ENCODE measurements around the gene DVL2. TPM values are rescaled to one million over a fixed set of nuclear protein-coding genes. Genes with fewer than 3 reads are reported as not detected.

DVL2 gene
- total and polyA plus RNA-seq, 2 of the 13 experiments (the other 11 are each of a cell fraction or from before 2014, with no cell fraction given), result 5.7 to 38.2 TPM

DNA sequence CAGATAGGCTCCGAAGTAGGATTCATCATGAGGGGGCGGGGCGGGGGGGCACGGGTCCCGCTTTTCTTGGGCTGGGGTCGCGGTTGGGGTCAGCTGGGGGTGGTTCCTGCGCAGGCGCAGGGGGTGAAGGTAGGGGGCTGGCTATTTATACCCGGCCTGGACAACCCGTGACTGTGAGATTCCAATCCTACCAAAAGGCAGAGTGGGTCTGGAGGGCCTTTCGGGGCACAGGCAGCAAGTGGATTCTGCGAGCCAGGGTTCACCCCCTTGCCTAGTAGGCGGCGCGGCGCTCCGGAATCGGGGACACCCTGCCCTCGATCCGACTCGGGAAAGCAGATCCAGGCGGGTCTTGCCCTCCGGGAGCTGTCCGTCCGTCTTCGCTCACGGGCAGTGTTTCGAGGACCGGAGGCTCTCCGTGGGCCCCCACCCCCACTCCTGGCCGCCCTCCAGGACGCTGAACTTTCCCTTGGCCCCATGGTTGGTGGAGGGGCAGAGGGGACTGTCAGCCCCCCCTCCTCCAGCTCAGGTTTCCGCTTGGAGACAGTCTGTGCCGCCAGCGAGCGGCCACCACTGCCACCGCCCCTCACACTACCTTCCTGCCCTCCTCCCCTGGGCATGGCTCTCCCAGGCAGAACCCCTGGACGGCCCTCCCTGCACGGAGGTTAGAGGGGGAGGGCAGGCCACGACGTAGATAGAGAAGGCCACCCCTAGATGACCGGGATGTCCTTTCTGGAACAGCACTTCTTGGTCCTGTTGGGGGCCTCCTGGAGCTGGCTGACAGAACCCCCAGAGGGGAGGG, 47.8 kb upstream of the DVL2 start (continued):
- TF ChIP-seq ZNF792 (CRISPR knock-in tag; IDR thresholded peaks at IDR 0.05), result no peak
- 0 out of 2 replicates have a peak, but pooled peaks have one; percentile 46 for TF ChIP-seq ZFP82 (CRISPR knock-in tag; IDR thresholded peaks at IDR 0.05; ENCODE audit: borderline replicate concordance)
- no peak for TF ChIP-seq FOSL2 (CRISPR knock-in tag; IDR thresholded peaks at IDR 0.05)
- TF ChIP-seq ZNF235 (CRISPR knock-in tag; IDR thresholded peaks at IDR 0.05; ENCODE audit: borderline replicate concordance), result no peak
- TF ChIP-seq, protein P1, sequence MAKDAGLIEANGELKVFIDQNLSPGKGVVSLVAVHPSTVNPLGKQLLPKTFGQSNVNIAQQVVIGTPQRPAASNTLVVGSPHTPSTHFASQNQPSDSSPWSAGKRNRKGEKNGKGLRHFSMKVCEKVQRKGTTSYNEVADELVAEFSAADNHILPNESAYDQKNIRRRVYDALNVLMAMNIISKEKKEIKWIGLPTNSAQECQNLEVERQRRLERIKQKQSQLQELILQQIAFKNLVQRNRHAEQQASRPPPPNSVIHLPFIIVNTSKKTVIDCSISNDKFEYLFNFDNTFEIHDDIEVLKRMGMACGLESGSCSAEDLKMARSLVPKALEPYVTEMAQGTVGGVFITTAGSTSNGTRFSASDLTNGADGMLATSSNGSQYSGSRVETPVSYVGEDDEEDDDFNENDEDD (CRISPR knock-in tag; IDR thresholded peaks at IDR 0.05; ENCODE audit: borderline replicate concordance), result peak; percentile 36; the same call in 1 of the 2 replicates
- TF ChIP-seq, protein P2, sequence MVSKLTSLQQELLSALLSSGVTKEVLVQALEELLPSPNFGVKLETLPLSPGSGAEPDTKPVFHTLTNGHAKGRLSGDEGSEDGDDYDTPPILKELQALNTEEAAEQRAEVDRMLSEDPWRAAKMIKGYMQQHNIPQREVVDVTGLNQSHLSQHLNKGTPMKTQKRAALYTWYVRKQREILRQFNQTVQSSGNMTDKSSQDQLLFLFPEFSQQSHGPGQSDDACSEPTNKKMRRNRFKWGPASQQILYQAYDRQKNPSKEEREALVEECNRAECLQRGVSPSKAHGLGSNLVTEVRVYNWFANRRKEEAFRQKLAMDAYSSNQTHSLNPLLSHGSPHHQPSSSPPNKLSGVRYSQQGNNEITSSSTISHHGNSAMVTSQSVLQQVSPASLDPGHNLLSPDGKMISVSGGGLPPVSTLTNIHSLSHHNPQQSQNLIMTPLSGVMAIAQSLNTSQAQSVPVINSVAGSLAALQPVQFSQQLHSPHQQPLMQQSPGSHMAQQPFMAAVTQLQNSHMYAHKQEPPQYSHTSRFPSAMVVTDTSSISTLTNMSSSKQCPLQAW (CRISPR knock-in tag; IDR thresholded peaks at IDR 0.05), result peak; percentile 37; the same call in 1 of the 2 replicates
- TF ChIP-seq, protein P3, sequence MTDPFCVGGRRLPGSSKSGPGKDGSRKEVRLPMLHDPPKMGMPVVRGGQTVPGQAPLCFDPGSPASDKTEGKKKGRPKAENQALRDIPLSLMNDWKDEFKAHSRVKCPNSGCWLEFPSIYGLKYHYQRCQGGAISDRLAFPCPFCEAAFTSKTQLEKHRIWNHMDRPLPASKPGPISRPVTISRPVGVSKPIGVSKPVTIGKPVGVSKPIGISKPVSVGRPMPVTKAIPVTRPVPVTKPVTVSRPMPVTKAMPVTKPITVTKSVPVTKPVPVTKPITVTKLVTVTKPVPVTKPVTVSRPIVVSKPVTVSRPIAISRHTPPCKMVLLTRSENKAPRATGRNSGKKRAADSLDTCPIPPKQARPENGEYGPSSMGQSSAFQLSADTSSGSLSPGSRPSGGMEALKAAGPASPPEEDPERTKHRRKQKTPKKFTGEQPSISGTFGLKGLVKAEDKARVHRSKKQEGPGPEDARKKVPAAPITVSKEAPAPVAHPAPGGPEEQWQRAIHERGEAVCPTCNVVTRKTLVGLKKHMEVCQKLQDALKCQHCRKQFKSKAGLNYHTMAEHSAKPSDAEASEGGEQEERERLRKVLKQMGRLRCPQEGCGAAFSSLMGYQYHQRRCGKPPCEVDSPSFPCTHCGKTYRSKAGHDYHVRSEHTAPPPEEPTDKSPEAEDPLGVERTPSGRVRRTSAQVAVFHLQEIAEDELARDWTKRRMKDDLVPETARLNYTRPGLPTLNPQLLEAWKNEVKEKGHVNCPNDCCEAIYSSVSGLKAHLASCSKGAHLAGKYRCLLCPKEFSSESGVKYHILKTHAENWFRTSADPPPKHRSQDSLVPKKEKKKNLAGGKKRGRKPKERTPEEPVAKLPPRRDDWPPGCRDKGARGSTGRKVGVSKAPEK (CRISPR knock-in tag; IDR thresholded peaks at IDR 0.05; ENCODE audit: borderline replicate concordance), result no peak
- TF ChIP-seq, protein P4, sequence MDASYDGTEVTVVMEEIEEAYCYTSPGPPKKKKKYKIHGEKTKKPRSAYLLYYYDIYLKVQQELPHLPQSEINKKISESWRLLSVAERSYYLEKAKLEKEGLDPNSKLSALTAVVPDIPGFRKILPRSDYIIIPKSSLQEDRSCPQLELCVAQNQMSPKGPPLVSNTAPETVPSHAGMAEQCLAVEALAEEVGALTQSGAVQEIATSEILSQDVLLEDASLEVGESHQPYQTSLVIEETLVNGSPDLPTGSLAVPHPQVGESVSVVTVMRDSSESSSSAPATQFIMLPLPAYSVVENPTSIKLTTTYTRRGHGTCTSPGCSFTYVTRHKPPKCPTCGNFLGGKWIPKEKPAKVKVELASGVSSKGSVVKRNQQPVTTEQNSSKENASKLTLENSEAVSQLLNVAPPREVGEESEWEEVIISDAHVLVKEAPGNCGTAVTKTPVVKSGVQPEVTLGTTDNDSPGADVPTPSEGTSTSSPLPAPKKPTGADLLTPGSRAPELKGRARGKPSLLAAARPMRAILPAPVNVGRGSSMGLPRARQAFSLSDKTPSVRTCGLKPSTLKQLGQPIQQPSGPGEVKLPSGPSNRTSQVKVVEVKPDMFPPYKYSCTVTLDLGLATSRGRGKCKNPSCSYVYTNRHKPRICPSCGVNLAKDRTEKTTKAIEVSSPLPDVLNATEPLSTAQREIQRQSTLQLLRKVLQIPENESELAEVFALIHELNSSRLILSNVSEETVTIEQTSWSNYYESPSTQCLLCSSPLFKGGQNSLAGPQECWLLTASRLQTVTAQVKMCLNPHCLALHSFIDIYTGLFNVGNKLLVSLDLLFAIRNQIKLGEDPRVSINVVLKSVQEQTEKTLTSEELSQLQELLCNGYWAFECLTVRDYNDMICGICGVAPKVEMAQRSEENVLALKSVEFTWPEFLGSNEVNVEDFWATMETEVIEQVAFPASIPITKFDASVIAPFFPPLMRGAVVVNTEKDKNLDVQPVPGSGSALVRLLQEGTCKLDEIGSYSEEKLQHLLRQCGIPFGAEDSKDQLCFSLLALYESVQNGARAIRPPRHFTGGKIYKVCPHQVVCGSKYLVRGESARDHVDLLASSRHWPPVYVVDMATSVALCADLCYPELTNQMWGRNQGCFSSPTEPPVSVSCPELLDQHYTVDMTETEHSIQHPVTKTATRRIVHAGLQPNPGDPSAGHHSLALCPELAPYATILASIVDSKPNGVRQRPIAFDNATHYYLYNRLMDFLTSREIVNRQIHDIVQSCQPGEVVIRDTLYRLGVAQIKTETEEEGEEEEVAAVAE (CRISPR knock-in tag; IDR thresholded peaks at IDR 0.05; ENCODE audit: borderline replicate concordance), result no peak
- no peak for TF ChIP-seq KLF13 (CRISPR knock-in tag; IDR thresholded peaks at IDR 0.05)
- TF ChIP-seq STAT5B (CRISPR knock-in tag; IDR thresholded peaks at IDR 0.05), result no peak
- 0 out of 2 replicates have a peak, but pooled peaks have one; percentile 55 for TF ChIP-seq SNAPC2 (CRISPR knock-in tag; IDR thresholded peaks at IDR 0.05)
- no peak for TF ChIP-seq KLF6 (CRISPR knock-in tag; IDR thresholded peaks at IDR 0.05)
- no peak for TF ChIP-seq TEAD2 (CRISPR knock-in tag; IDR thresholded peaks at IDR 0.05)
- no peak for TF ChIP-seq HOXA7 (CRISPR knock-in tag; IDR thresholded peaks at IDR 0.05)
- TF ChIP-seq ZNF629 (CRISPR knock-in tag; conservative IDR thresholded peaks at IDR 0.05), result no peak
- no peak for TF ChIP-seq HOXA5 (CRISPR knock-in tag; IDR thresholded peaks at IDR 0.05)
- TF ChIP-seq GATAD2A (CRISPR knock-in tag; IDR thresholded peaks at IDR 0.05), result 0 out of 2 replicates have a peak, but pooled peaks have one; percentile 39

All from HepG2 (cell line).